Measurements from ENCODE around the gene HTR1A.

GRCh38 chr5:63935103-63935502 is 27.1 kb downstream of the HTR1A start:
- TF ChIP-seq CTCF (conservative IDR thresholded peaks at IDR 0.05): no peak
- no peak for TF ChIP-seq ZFX (IDR thresholded peaks at IDR 0.05)
